A673 (cell line): ENCODE data around the gene CTSD. TPM values are rescaled to one million over a fixed set of nuclear protein-coding genes. Genes with fewer than 3 reads are reported as not detected.

ENCODE experiments used
- BruUV-seq: library from RNA; stranded (reverse); fragments of 400-500 nt; replicated peaks from 2 replicates; lab custom pipeline; 2021; lab: Mats Ljungman, UMichigan
- CTCF ChIA-PET: fragments of 300-600 bp; sonication (Branson Sonifier 250); formaldehyde crosslinking; loops from one replicate; lab custom pipeline; 2022; ENCODE audit warnings: antibody characterized with exemption; lab: Charles Lee
- POLR2A ChIA-PET: fragments of 300-600 bp; sonication (Branson Sonifier 250); formaldehyde crosslinking; loops from one replicate; lab custom pipeline; 2022; ENCODE audit warnings: antibody characterized with exemption; ENCODE audit not compliant: low non-redundant PET; lab: Charles Lee
- DNase-seq: peaks from one replicate; pipeline ENCODE4 v3.0.0-alpha.2; 2015; ENCODE audit warnings: low spot score
- H3K27ac ChIP-seq: fragments of 200-600 bp; sonication (generic); 2 replicates; pipeline ENCODE4 v1.5.1; 2016; ENCODE audit warnings: mixed run types, low read depth, mild to moderate bottlenecking, mixed read lengths, antibody characterized with exemption, low read length; ENCODE audit not compliant: poor library complexity, severe bottlenecking
- H3K27me3 ChIP-seq: fragments of 200-600 bp; sonication (generic); replicated peaks from 2 replicates; pipeline ENCODE4 v1.6.1; 2017; ENCODE audit warnings: mixed run types, low read depth, mild to moderate bottlenecking, mixed read lengths, antibody characterized with exemption, low read length; ENCODE audit not compliant: insufficient read depth, poor library complexity
- H3K36me3 ChIP-seq: fragments of 200-600 bp; sonication (generic); 2 replicates; pipeline ENCODE4 v1.6.1; 2016; ENCODE audit warnings: mixed run types, mild to moderate bottlenecking, mixed read lengths, antibody characterized with exemption, low read length; ENCODE audit not compliant: insufficient read depth, poor library complexity, severe bottlenecking
- H3K4me1 ChIP-seq: fragments of 200-600 bp; sonication (generic); 2 replicates; pipeline ENCODE4 v1.6.1; 2017; ENCODE audit warnings: mixed run types, mild to moderate bottlenecking, mixed read lengths, antibody characterized with exemption, low read length; ENCODE audit not compliant: insufficient read depth, poor library complexity, severe bottlenecking
- H3K4me3 ChIP-seq: fragments of 200-600 bp; sonication (generic); 2 replicates; pipeline ENCODE4 v1.5.1; 2016; ENCODE audit warnings: low read depth, mixed run types, mild to moderate bottlenecking, mixed read lengths, low read length; ENCODE audit not compliant: poor library complexity, severe bottlenecking
- H3K9me3 ChIP-seq: fragments of 200-600 bp; sonication (generic); 2 replicates; pipeline ENCODE4 v1.6.1; 2016; ENCODE audit warnings: mixed run types, low read depth, mild to moderate bottlenecking, mixed read lengths, antibody characterized with exemption, low read length; ENCODE audit not compliant: poor library complexity, severe bottlenecking
- CTCF ChIP-seq: fragments of 300-800, 200-600 bp; sonication (generic); conservative IDR thresholded peaks from 2 replicates; pipeline ENCODE4 v1.5.1; 2017; ENCODE audit warnings: low read depth, mild to moderate bottlenecking, antibody characterized with exemption, low read length, moderate library complexity, mixed read lengths
- EZH2 ChIP-seq: fragments of 200-600 bp; sonication (generic); IDR thresholded peaks from 2 replicates; pipeline ENCODE4 v1.6.1; 2017; ENCODE audit warnings: borderline replicate concordance, low read depth, mild to moderate bottlenecking, mixed read lengths, antibody characterized with exemption, low read length; ENCODE audit not compliant: poor library complexity, severe bottlenecking
- intact Hi-C: fragments of 100-400 bp; cut with micrococcal nuclease; formaldehyde crosslinking; loops from one replicate; pipeline ENCODE4 v1.10.0; 2022; ENCODE audit not compliant: unreplicated experiment
- total RNA-seq: library from RNA; stranded (reverse); gene quantifications from 2 replicates; pipeline ENCODE4 v1.2.3, GENCODE V29; 2021

Gene CTSD
- total RNA-seq, 1 experiment from 2014 or later, result 159 TPM

GRCh38 chr11:1755344-1755691 lies 8.4 kb downstream of the CTSD start:
- intact Hi-C loops, result no loop called here
- Histone ChIP-seq H3K4me1 (no peaks in the 10 kb centered on the region), H3K36me3 (no peaks in the 10 kb centered on the region), H3K27ac (no peak overlapping the region), H3K4me3 (no peak overlapping the region), H3K27me3 (peaks cover 1% of the 10 kb centered on the region), H3K9me3 (no peaks in the 10 kb centered on the region)
- TF ChIP-seq CTCF (no peak), EZH2 (no peak)
- ChIA-PET CTCF (no interaction called here), POLR2A (no interaction called here)
- DNase-seq, result no peak
- BruUV-seq, result no TSS peak

GRCh38 chr11:1754376-1755150 lies 9.2 kb downstream of the CTSD start:
- ChIA-PET POLR2A (no interaction called here), CTCF (no interaction called here)
- Histone ChIP-seq H3K9me3 (no peaks in the 10 kb centered on the region), H3K36me3 (no peaks in the 10 kb centered on the region), H3K27ac (no peak overlapping the region), H3K27me3 (peaks cover 9% of the 10 kb centered on the region), H3K4me1 (no peaks in the 10 kb centered on the region), H3K4me3 (no peak overlapping the region)
- TF ChIP-seq EZH2 (no peak), CTCF (no peak)
- intact Hi-C loops, result no loop called here
- BruUV-seq, result no TSS peak
- no peak for DNase-seq

- H3K27ac ChIP-seq, result no peak overlapping the region
- H3K27me3 ChIP-seq, result peaks cover 15% of the 10 kb centered on the region
- intact Hi-C loops, result no loop called here
- BruUV-seq, result no TSS peak
- H3K36me3 ChIP-seq, result no peaks in the 10 kb centered on the region
- CTCF ChIA-PET, result no interaction called here
- no peak for TF ChIP-seq EZH2
- no peak for TF ChIP-seq CTCF
- no peaks in the 10 kb centered on the region for H3K4me1 ChIP-seq
- no peak for DNase-seq
- POLR2A ChIA-PET, result no interaction called here
- H3K4me3 ChIP-seq, result no peak overlapping the region
- H3K9me3 ChIP-seq, result no peaks in the 10 kb centered on the region
These were observed 9.8 kb downstream of the CTSD start for GRCh38 chr11:1753929-1754305.
